Measurements from ENCODE around the gene SDK2.

The SDK2 gene

DNA sequence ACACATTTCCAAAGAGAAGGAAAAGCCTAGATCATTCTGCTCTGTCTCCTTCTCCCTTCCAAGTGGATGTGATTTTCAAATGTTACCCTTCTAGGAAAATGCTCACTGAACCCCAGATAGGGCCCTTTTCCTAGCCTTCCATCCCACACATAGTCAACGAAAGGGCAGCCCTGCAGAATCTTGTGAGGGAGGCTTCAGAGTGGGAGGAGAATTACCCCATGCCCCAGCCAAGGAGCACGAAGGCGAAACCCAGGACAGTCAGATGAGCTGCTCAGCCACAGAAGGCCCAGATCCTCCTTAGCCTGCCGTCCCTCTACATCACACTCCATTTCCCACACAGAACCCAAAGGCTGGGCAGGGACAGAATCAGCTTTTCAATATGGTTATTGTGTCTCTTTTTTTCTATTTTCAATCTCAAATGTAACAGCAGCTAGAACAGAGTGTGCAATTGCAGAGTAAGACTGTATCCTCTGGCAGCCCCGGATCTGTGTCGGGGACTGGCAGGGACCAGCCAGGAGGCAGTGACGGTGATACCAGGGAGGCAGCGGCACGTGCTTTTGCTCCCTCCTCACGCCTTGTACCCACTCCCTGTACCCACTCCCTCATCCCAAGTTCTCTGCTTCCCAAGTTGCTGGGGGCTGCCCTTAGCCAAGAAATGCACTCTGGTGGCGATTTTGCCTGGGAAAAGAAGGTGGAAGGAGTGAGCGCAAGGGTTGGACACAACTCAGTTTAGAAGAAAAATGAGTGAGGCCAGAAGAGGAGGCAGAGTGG is 3.7 kb upstream of the SDK2 start:
- FAIRE-seq (no peak), DNase-seq (ENCODE audit: insufficient read length, low spot score) (no peak)
- no peak for TF ChIP-seq POLR2A (IDR thresholded peaks at IDR 0.05; ENCODE audit: low read depth, low read length)

DNA sequence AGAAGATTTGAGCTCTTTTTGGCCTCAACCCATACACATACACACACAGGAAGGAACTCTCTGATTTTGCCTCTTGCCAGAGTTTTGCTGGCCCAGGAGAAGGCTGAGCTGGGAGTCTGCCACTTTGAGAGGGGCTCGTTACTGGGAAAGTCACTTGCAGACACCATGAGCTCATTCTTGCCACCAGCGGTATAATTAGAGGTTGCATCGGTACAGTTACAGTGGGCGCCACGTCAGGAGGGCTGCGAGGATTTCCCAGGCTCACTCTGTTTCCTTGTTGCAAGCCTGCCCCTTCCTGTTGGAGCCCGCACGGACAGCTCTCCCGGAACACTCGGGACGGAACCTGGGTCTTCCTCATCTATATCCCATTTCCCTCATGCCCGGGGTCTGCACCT is 3.1 kb upstream of the SDK2 start:
- no peak for TF ChIP-seq POLR2A (IDR thresholded peaks at IDR 0.05; ENCODE audit: low read depth, low read length)
- FAIRE-seq (no peak), DNase-seq (ENCODE audit: insufficient read length, low spot score) (no peak)

DNA sequence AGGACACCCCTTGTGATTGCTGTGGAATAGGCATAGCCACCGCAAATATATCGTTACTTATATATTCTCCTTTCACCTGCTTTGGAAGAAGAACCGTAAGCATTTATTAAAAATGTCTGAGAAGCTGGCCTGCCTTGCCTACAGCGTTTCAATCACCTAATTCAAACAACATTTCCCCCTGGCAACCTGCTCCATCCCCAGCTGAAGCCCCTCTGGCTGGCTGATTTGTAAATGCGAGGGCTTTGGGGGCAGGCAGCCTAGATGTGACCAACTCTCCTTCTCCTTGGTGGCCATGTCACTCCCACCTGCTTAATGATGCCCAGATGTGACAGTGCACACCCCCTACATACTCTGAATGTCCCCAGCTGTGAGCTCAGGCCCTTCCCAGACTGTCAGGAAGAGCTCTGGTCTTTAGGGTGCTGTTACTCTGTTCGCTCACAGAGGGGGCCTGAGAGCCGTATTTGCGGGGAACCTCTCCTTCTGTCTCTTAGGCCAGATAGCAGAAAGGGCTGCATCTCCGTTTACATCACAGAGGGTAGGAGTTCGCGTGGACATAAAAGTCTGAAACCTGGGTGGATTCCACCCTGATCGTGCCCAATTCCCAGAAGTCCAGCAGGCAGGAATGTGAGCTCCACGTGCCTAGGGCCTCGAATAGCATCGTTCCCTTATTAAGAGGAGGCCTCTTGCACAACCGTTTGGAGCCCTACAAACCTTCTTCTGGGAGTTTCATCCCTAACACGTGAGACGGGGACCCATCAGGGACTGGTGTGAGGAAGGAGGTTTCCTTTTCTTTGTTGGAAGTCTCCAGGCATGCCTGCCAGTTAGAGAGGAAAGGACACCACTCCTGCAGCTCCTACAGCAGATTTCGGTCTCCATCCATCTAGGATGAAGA is 2.4 kb upstream of the SDK2 start:
- no peak for FAIRE-seq

DNA sequence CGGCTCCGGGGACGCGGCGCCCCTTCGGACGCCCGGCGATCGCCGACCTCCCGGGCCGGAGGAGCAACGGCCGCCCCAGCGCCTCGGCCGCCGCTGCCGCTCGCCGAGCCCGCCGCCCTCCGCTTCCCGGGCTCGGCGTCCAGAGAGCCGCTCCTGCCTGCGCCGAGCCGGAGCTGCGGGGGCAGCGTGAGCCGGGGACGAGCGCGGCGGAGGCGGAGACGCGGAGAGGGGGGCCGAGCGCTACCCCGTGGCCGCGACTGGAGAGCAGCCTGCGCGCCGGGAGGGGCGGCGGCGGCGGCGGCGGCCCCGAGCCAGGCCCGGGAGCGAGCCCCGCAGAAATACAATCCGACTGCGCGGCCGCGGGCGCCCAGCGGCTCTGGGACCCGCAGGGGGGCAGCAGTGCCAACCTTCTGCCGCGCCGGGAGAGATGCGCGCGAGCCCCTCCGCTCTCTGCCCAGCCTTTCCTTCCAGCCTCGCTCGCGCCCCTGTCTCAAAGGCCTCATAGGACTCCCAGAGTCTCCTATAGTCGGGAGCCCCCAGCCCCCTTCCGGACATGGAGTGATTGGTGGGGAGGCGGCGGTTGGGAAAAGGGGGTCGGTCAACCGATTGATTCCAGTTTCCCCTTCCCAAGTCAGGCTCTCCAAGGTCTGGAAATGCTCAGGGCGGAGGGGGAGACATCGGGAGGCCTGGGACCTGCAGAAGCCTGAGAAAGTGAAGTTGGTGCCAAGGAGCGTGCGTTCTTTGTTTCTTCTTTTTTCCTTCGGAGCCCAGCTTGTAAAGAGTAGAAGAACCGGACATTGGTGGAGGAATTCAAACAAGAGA is 1.0 kb upstream of the SDK2 start:
- no peak for FAIRE-seq
- no peak for DNase-seq (ENCODE audit: insufficient read length, low spot score)
- TF ChIP-seq POLR2A (IDR thresholded peaks at IDR 0.05; ENCODE audit: low read depth, low read length) = no peak

More for the DNA sequence above, 2.4 kb upstream of the SDK2 start:
- no peak for TF ChIP-seq POLR2A (IDR thresholded peaks at IDR 0.05; ENCODE audit: low read depth, low read length)
- no peak for DNase-seq (ENCODE audit: insufficient read length, low spot score)

DNA sequence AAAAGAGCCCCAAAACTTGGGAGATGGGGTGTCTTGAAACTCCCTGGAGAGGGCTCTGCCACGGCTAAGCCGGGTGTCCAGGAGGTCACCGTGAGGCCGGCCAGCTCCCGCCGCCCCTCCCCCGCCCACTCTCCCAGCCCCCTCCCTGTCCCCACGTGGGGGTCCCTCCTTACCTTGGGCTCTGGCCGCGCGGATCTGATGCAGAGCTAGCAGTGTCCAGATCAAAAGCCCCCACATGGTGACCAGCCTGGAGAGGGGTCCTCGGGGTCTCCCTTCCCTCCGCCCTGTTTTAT is 447 bp downstream of the SDK2 start:
- DNase-seq (ENCODE audit: insufficient read length, low spot score) = no peak
- no peak for FAIRE-seq
- no peak for TF ChIP-seq POLR2A (IDR thresholded peaks at IDR 0.05; ENCODE audit: low read depth, low read length)

DNA sequence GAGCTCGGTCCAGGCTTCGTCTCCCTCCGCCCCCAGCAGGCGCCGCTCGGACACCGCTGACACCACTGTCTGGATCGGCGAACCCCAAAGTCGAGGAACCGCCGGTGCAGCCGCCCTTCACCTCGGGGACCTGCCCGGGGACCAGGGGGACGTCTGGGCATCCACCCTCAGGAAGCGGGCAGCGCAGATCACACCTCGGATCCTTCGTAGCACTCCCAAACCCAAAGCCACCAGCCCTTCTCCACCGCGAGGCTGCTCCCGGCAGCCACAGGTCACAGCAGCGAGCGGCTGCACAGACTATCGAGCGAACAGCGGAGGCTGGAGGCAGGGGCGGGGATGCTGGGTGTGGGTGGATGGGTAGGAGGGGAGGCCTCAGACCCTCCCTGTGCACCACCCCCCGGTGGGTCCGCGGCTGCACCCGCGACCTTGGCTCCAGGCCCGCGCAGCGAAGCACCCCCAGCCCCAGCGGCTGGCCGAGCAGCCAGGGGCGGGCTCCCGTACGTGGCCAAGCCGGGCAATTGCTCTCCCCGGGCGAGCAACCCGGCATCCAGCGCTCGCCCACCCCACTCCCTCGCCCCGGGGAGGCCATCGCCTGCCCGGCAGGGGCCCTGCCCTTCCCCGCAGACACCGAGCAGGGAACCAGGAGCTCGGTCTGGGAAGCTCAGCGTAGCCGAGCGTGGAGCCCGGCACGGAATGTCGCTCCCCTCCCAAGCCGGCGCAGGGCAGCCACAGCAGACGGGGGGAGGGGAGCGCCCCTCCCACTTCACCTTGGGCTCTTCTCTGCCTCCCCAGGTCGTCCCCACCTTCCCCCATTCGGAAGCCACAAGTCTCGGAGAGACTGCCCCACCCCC is 1.0 kb downstream of the SDK2 start:
- FAIRE-seq = no peak
- DNase-seq (ENCODE audit: insufficient read length, low spot score) = no peak
- TF ChIP-seq POLR2A (IDR thresholded peaks at IDR 0.05; ENCODE audit: low read depth, low read length) = no peak

DNA sequence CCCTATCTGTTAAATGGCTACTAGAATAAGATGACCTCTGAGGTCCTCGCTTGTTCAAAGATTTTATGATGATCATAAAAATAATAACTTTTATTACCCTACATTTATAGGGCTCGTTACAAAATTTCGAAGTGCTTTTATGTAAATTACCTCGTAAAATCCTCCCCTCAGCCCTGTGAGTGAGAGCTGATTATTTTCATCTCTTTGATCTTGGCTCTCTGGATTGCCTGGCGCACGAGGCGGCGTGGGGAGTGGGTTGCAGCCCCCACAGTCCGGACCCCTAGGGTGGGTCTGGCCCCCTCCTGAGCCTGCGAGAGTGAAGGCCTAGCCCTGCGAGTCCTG is 1.6 kb downstream of the SDK2 start:
- DNase-seq (ENCODE audit: insufficient read length, low spot score) (no peak), FAIRE-seq (no peak)
- no peak for TF ChIP-seq POLR2A (IDR thresholded peaks at IDR 0.05; ENCODE audit: low read depth, low read length)

DNA sequence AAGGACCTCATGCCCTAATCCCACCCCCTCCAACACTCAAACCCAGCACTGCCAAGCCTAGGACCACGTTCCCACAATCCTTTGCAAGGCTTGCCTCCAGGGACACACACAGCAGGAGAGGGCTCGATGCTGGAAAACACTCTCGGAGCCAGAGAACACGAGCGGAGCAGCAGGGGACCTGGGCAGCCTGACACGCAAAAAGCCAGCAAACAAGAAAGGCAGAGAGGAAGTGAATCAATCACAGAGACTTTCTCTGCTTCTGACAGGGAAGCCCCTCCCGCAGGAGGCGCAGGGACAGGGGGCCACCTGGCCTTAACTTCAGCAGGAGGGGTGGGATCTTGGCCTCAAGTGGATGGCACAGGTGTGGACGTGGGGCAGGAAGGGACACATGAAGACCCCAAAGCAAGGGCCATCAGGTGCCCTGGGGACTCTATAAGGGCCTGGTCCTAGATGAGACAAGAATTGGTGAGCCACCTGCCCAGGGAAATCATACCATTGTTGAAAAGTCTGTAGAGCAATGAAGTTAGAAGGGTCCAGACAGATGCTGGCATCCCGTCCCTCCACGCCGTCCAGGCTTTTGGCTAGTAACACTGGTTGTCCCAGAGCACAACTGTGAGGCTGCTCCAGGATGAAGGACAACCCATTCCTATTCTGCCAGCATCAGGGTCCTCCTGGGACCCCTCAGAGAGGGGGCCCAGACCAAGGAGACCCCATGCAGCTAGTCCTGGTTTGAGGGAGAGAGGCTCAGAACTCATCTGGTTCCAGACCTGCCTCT is 2.2 kb downstream of the SDK2 start:
- DNase-seq (ENCODE audit: insufficient read length, low spot score) (no peak), FAIRE-seq (no peak)
- TF ChIP-seq POLR2A (IDR thresholded peaks at IDR 0.05; ENCODE audit: low read depth, low read length) = no peak

DNA sequence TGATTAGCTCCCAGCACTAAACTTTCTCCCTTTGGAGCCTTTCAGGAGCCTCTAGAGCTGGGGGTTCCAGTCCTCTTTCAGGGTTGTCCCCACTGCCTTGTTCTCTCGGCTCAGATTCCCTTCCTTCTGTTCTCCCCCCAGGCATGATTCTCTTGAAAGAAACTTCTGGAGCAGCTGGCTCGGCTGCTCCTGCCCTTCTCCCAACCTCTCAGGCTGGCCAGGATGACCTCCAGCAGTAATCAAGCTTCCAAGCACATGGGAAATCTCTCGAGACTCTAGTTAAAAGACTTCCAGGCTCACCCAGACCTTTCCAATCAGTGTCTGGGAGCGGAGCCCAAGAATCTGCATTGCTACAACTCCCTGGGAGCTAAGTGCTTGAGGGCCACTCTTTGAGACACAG is 3.6 kb downstream of the SDK2 start:
- no peak for DNase-seq (ENCODE audit: insufficient read length, low spot score)
- no peak for FAIRE-seq

DNA sequence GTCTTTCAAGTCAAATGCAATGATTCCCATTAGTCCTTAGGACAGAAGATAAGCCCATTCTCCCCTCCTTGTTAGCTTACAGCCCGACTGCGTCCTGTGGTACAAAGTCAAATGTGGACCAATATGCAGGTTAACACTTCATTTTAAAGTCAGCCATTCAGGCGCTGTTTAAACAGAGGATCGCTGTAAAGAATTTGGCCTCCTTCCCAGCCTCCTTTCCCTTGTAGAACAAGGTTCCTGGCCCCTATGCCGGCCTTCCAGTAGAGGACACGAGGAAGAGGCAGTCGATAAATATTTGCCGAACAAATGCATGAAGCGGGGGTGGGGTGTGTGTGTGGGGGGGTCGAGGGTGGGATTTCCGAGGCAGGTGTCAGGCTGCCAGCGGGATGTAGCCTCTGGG is 4.3 kb downstream of the SDK2 start:
- FAIRE-seq = no peak
- TF ChIP-seq POLR2A (IDR thresholded peaks at IDR 0.05; ENCODE audit: low read depth, low read length) = no peak
- DNase-seq (ENCODE audit: insufficient read length, low spot score) = no peak

More for the DNA sequence above, 3.6 kb downstream of the SDK2 start:
- no peak for TF ChIP-seq POLR2A (IDR thresholded peaks at IDR 0.05; ENCODE audit: low read depth, low read length)

DNA sequence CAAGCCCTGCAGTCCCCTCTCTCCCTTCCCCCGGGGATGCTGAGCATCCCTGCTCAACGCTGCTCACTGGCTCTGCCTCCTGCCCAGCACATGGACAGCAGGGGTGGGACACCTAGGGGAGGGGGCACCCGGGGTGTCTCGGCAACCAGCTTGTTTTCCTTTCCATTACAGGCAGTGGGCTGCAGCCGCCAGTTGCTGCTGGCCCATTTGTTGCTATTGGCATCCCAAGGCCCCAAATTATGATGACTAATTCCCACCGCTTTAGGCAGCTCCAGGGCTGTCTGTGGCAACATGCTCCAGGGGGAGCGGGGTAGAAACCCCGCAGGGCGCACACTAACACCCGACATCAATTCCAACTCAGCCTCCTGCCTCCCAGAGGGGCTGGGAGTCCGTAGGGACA is 4.9 kb downstream of the SDK2 start:
- no peak for FAIRE-seq
- no peak for DNase-seq (ENCODE audit: insufficient read length, low spot score)

DNA sequence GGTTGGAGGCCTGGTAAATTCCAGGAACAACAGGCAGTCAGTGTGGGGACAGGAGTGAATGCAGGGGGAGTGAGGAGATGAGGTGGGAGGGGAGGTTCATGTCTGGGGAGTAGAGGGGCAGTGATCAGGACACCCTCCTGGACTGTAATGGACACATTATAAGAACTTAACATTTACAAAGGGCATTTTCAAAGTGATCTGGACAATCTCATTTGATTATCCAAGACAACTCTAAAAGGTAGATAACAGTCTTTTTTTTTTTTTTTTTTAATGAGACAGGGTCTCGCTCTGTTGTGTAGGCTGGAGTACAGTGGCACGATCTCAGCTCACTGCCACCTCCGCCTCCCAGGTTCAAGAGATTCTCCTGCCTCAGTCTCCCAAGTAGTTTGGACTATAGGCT is 5.7 kb downstream of the SDK2 start:
- no peak for FAIRE-seq
- TF ChIP-seq POLR2A (IDR thresholded peaks at IDR 0.05; ENCODE audit: low read depth, low read length) = no peak
- DNase-seq (ENCODE audit: insufficient read length, low spot score) = no peak

More for the DNA sequence above, 4.9 kb downstream of the SDK2 start:
- TF ChIP-seq POLR2A (IDR thresholded peaks at IDR 0.05; ENCODE audit: low read depth, low read length) = no peak

DNA sequence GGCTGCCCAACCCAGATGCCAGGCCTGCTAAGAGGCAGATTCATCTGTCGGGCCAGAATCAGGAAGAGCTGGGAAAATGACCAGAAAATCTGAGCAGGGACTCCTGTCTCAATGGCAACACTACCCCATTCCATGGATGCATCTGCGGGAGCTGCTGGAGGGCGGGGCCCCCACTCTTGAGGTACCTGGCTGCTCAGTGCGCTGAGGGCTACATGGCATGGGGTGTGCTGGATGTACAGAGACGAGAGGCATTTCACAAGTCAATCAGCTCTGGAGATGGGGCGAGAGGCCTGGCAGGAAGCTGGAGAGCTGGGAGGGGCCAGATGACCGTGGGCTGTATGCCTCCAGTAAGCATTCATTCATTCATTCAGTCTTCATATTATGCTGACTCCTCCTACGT is 6.4 kb downstream of the SDK2 start:
- FAIRE-seq = no peak
- TF ChIP-seq POLR2A (IDR thresholded peaks at IDR 0.05; ENCODE audit: low read depth, low read length) = no peak

More for the DNA sequence above, 6.4 kb downstream of the SDK2 start:
- DNase-seq (ENCODE audit: insufficient read length, low spot score) = no peak
